BLaER1 (cell line): ENCODE data around the gene FAM24B.
"Not testable (repeated sequence)": the region's sequence is repeated elsewhere in the genome, so short reads cannot be mapped to it uniquely, and the experiment has no call there.

Source experiments
- H3K27ac ChIP-seq: shearing (Covaris generic); formaldehyde crosslinking; 2 replicates; pipeline ENCODE4 v1.8.1; 2022
- H3K27me3 ChIP-seq: shearing (Covaris generic); formaldehyde crosslinking; 2 replicates; pipeline ENCODE4 v1.8.1; 2022
- H3K36me3 ChIP-seq: shearing (Covaris generic); formaldehyde crosslinking; 2 replicates; pipeline ENCODE4 v1.8.1; 2022
- H3K4me1 ChIP-seq: shearing (Covaris generic); formaldehyde crosslinking; 2 replicates; pipeline ENCODE4 v1.8.1; 2022
- H3K4me2 ChIP-seq: shearing (Covaris generic); formaldehyde crosslinking; 2 replicates; pipeline ENCODE4 v1.8.1; 2022
- H3K4me3 ChIP-seq: shearing (Covaris generic); formaldehyde crosslinking; 2 replicates; pipeline ENCODE4 v1.8.1; 2022
- H3K9ac ChIP-seq: shearing (Covaris generic); formaldehyde crosslinking; 2 replicates; pipeline ENCODE4 v1.8.1; 2022
- H3K9me3 ChIP-seq: shearing (Covaris generic); formaldehyde crosslinking; 2 replicates; pipeline ENCODE4 v1.8.1; 2022
- H4K20me1 ChIP-seq: shearing (Covaris generic); formaldehyde crosslinking; 2 replicates; pipeline ENCODE4 v1.8.1; 2022
- Cebpa-rat ChIP-seq: shearing (Covaris generic); IDR thresholded peaks from 2 replicates; pipeline ENCODE4 v1.8.1; 2022

Gene FAM24B

GRCh38 chr10:122879339-122880273 is at the start of gene FAM24B:
Gene FAM24B, minus strand, starts transcription at chr10:122879581. Its CDS starts 29,066 bp downstream, at chr10:122850515.
- Histone ChIP-seq H3K27ac (no peak within 1 kb of the TSS), H3K36me3 (no peaks in the 10 kb centered on the region), H3K4me1 (0 out of 2 replicates have a peak, but pooled peaks cover 9% of the 10 kb centered on the region), H3K9me3 (peaks cover 10% of the 10 kb centered on the region), H3K4me3 (no peak within 1 kb of the TSS), H3K9ac (no peak within 1 kb of the TSS), H3K4me2 (no peak within 1 kb of the TSS), H4K20me1 (no peaks in the 10 kb centered on the region), H3K27me3 (no peaks in the 10 kb centered on the region)
- no peak for TF ChIP-seq Cebpa-rat

- Histone ChIP-seq H4K20me1 (0 out of 2 replicates have a peak, but pooled peaks cover 4% of the 10 kb centered on the region), H3K36me3 (no peaks in the 10 kb centered on the region), H3K9ac (no peak overlapping the region), H3K27me3 (no peaks in the 10 kb centered on the region), H3K4me3 (no peak overlapping the region), H3K9me3 (no peaks in the 10 kb centered on the region), H3K4me1 (no peaks in the 10 kb centered on the region), H3K27ac (no peak overlapping the region), H3K4me2 (no peak overlapping the region)
- no peak for TF ChIP-seq Cebpa-rat
Measured at GRCh38 chr10:122915700-122916099, 36.3 kb upstream of the FAM24B start.

- H4K20me1 ChIP-seq: 0 out of 2 replicates have a peak, but pooled peaks cover 4% of the 10 kb centered on the region
Measured at GRCh38 chr10:122911889-122912484, 32.6 kb upstream of the FAM24B start.

GRCh38 chr10:122910310-122910709 is 30.9 kb upstream of the FAM24B start, which contains the start of gene FAM24A:
Gene FAM24A, plus strand, starts transcription at chr10:122910610. Its CDS starts 1,025 bp downstream, at chr10:122911635.
- Histone ChIP-seq H3K27ac (no peak within 1 kb of the TSS), H3K27me3 (no peaks in the 10 kb centered on the region), H3K4me1 (no peaks in the 10 kb centered on the region), H3K4me2 (no peak within 1 kb of the TSS), H4K20me1 (0 out of 2 replicates have a peak, but pooled peaks cover 4% of the 10 kb centered on the region), H3K9me3 (no peaks in the 10 kb centered on the region), H3K4me3 (no peak within 1 kb of the TSS), H3K36me3 (no peaks in the 10 kb centered on the region), H3K9ac (no peak within 1 kb of the TSS)
- no peak for TF ChIP-seq Cebpa-rat

More at GRCh38 chr10:122911889-122912484, 32.6 kb upstream of the FAM24B start:
- H3K36me3 ChIP-seq: no peaks in the 10 kb centered on the region
- no peak for TF ChIP-seq Cebpa-rat
- H3K4me3 ChIP-seq: no peak overlapping the region
- H3K4me2 ChIP-seq: no peak overlapping the region
- H3K9me3 ChIP-seq: no peaks in the 10 kb centered on the region
- no peak overlapping the region for H3K9ac ChIP-seq
- H3K4me1 ChIP-seq: no peaks in the 10 kb centered on the region
- H3K27ac ChIP-seq: no peak overlapping the region
- H3K27me3 ChIP-seq: no peaks in the 10 kb centered on the region

GRCh38 chr10:122903861-122904260 is 24.5 kb upstream of the FAM24B start:
- not testable (repeated sequence) for H4K20me1 ChIP-seq, H3K27ac ChIP-seq, H3K4me1 ChIP-seq, H3K4me3 ChIP-seq, H3K36me3 ChIP-seq, H3K9ac ChIP-seq, H3K27me3 ChIP-seq, H3K9me3 ChIP-seq, H3K4me2 ChIP-seq

- H3K9ac ChIP-seq: no peak overlapping the region
- H3K4me1 ChIP-seq: no peaks in the 10 kb centered on the region
- no peak for TF ChIP-seq Cebpa-rat
- H3K4me3 ChIP-seq: no peak overlapping the region
- H3K27me3 ChIP-seq: no peaks in the 10 kb centered on the region
- no peaks in the 10 kb centered on the region for H4K20me1 ChIP-seq
- no peaks in the 10 kb centered on the region for H3K36me3 ChIP-seq
- H3K4me2 ChIP-seq: no peak overlapping the region
- no peaks in the 10 kb centered on the region for H3K9me3 ChIP-seq
- H3K27ac ChIP-seq: no peak overlapping the region
Measured at GRCh38 chr10:122894261-122894944, 15.0 kb upstream of the FAM24B start.

- no peak overlapping the region for H3K9ac ChIP-seq
Measured at GRCh38 chr10:122884166-122884565, 4.8 kb upstream of the FAM24B start.

GRCh38 chr10:122882766-122883165 is 3.4 kb upstream of the FAM24B start:
- Histone ChIP-seq H3K27me3 (no peaks in the 10 kb centered on the region), H3K9ac (no peak overlapping the region), H3K27ac (no peak overlapping the region), H3K4me3 (no peak overlapping the region), H3K36me3 (no peaks in the 10 kb centered on the region), H3K9me3 (peaks cover 10% of the 10 kb centered on the region), H4K20me1 (no peaks in the 10 kb centered on the region), H3K4me2 (no peak overlapping the region), H3K4me1 (no peaks in the 10 kb centered on the region)
- no peak for TF ChIP-seq Cebpa-rat

More at GRCh38 chr10:122884166-122884565, 4.8 kb upstream of the FAM24B start:
- no peak for TF ChIP-seq Cebpa-rat
- peaks cover 9% of the 10 kb centered on the region for H3K9me3 ChIP-seq
- no peaks in the 10 kb centered on the region for H3K4me1 ChIP-seq
- no peak overlapping the region for H3K4me2 ChIP-seq
- H3K4me3 ChIP-seq: no peak overlapping the region
- no peaks in the 10 kb centered on the region for H3K27me3 ChIP-seq
- H4K20me1 ChIP-seq: no peaks in the 10 kb centered on the region
- H3K27ac ChIP-seq: no peak overlapping the region
- H3K36me3 ChIP-seq: no peaks in the 10 kb centered on the region

GRCh38 chr10:122878799-122879338 is 512 bp downstream of the FAM24B start:
- 0 out of 2 replicates have a peak, but pooled peaks cover 9% of the 10 kb centered on the region for H3K4me1 ChIP-seq
- H3K4me3 ChIP-seq: no peak overlapping the region
- TF ChIP-seq Cebpa-rat: no peak
- H3K4me2 ChIP-seq: no peak overlapping the region
- H3K9ac ChIP-seq: no peak overlapping the region
- H3K27ac ChIP-seq: no peak overlapping the region
- H3K27me3 ChIP-seq: no peaks in the 10 kb centered on the region
- peaks cover 10% of the 10 kb centered on the region for H3K9me3 ChIP-seq
- no peaks in the 10 kb centered on the region for H4K20me1 ChIP-seq
- H3K36me3 ChIP-seq: no peaks in the 10 kb centered on the region
